Kidney glomerular epithelial cell (primary cell): ENCODE data around the gene MMRN2.
"Not testable (repeated sequence)": the region's sequence is repeated elsewhere in the genome, so short reads cannot be mapped to it uniquely, and the experiment has no call there.

Experiments
- DNase-seq: peaks from one replicate; lab custom pipeline; 2025; lab: John Stamatoyannopoulos, UW

MMRN2 gene

DNA sequence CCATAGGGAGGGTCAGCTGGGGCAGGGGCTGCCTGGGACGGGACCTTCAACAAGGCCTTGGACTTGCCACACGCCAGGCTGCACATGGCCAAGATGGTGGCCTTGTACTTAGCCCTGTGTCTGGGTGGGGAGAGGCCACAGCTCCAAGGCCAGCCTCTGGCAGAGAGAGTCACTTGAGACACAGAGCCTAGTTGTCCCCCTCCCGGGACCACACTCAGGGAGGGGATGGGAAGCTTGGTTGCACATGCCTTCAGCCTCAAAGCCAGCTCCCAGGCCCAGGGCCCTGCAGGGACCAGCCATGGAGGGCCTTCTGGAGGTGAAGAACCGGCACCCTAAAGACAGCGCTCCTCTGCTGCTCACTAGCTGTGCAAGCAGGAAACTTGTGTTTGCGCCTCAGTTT is 16.7 kb downstream of the MMRN2 start:
- DNase-seq: no peak

DNA sequence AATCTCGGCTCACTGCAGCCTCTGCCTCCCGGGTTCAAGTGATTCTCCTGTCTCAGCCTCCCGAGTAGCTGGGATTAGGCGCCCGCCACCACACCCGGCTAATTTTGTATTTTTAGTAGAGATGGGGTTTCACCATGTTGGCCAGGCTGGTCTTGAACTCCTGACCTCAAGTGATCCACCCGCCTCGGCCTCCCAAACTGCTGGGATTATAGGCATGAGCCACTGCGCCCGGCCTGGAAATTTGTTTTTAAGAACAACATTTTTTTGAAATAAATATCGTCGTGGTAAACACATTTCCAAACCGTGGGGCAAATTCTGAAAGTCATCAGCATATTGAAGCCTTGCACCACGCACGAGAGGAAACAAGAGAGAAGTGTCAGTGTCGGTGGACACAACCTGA is 17.3 kb downstream of the MMRN2 start:
- not testable (repeated sequence) for DNase-seq

DNA sequence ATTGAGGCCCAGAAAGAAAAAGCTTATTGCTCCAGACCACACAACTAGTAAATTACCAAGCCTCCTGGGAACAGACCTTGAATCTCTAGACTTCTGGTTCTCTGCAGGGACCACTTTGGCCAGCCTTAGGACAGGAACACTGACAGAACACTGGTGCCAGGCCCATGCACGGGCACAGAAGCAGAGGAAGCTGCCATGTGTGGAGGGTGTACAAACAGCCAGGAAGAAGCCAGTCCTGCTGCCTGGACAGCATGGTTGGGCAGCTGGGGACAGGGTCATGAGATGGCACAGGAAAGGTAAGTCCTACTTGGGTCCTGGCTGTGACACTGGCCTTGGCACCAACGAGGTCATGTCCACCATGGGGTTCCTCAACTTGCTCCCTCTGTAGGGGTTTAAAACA is 19.2 kb downstream of the MMRN2 start:
- DNase-seq: no peak

GRCh38 chr10:86937502-86938154 is 19.8 kb downstream of the MMRN2 start:
- no peak for DNase-seq

DNA sequence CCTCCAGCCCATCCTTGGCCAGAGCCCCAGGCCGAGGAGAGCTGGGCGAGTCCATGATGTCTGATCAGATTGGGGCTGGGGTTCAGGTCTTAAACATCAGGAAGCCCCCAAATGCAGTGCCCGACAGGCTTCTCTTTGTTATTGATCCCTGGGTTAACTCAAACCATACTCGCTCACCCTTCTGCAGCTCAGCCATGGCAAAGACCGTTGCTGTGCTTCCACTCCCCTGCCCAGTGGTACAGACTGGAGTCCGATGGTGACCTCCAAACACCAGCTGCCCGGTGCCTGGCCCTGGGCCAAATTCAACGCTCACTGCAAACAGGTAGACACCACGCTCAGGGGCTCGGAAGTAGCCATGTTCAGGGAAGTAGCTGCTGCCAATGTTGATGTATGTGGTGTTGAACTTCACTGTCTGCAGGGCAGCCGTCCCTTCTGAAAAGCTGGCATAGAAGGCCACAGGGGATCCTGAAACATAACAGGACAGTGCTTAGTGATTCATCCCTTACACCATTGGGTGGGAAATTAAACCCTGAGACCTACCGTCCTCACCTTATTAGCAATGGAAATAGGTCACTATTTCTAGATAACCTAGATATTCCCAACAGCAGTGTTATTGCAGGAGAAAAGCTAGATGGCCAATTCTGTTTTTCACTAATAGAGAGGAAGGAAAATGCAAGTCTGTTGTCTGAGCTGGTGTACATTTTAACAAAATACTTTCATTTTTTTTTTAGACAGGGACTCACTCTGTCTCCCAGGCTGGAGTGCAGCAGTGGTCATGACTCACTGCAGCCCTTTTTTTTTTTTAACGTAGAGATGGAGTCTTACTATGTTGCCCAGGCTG is 20.5 kb downstream of the MMRN2 start:
- DNase-seq: no peak

- DNase-seq: not testable (repeated sequence)
Measured at GRCh38 chr10:86934162-86934711, 23.2 kb downstream of the MMRN2 start.

DNA sequence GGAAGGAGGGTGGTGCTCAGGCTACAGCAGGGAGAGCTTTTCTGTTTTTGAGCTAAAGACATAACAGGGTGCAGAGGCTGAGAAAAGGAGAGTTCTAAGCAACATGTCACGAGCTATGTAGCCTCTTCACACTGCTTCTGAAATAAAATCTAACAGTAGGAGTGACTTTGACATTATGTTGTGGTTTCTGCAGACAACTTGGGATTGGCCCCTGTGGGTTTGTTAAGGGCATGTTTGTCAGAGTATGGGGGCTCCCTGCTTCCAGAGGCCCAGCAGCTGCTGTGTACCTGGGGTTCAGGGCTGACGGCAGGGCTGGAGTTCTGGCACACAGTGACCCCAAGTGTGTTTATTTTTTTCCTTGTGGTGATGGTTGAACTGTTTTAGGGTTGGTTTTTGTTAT is 24.7 kb downstream of the MMRN2 start:
- DNase-seq: no peak

DNA sequence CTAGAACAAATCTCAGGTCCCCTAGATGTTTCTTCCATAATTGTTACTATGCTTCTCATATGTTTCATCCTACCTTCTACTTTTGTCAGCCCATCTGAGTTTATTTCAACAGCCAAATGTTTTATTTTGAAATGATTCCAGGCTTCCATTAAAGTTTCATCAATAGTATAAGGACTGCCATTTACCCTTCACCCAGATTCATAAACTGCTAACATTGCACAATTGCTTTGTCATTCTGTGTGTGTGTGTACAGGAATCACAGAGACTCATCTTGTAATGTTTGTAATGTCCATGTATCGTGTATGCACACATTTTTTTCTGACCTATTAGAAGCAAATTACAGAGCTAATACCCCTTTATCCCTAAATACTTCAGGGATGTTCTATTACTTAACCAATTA is 25.5 kb downstream of the MMRN2 start:
- DNase-seq: no peak

DNA sequence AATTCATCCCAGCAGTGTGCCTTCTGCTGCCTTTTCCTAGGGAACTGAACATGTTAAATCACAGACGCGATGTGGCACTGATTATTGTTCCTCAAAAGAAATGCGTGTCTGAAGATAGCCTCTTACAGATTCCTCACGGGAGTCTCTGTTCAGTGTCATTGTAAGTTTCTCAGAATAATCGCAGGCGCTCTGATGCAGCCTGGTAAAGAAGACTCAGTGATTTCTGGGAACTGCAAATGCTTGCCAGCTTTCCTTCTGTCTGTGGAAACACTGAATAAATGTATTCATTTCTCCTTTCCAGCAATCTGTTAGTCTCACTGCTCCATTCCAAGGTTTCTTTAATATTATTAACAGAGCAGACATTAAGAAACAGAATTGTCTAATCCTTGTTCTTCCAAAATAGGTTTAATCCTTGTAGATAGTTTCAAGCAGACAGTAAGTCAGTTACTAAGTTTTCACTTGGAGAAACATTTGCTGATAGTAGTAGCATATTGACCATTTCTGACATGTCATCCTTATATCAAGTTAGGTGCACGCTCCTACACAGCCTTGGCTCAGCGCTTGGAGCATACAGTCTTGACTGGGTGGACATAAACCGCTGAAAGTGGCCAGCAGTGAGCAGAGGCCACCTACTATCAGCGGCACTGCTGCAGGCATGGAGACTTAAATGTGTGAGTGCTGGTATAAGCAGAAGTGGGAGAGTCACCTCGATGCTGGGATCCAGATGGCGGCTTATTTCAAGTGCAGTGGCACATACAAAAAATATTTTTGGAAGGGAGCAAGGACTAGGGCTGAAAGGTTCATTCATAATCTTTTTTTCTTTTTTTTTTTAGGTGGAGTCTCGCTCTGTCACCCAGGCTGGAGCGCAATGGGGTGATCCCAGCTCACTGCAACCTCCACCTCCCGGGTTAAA is 27.7 kb downstream of the MMRN2 start:
- DNase-seq: no peak

- no peak for DNase-seq
Measured at GRCh38 chr10:86922553-86922961, 34.9 kb downstream of the MMRN2 start.

GRCh38 chr10:86918022-86918471 is 39.4 kb downstream of the MMRN2 start:
- no peak for DNase-seq

GRCh38 chr10:86914734-86915133 is 42.7 kb downstream of the MMRN2 start:
- no peak for DNase-seq

DNA sequence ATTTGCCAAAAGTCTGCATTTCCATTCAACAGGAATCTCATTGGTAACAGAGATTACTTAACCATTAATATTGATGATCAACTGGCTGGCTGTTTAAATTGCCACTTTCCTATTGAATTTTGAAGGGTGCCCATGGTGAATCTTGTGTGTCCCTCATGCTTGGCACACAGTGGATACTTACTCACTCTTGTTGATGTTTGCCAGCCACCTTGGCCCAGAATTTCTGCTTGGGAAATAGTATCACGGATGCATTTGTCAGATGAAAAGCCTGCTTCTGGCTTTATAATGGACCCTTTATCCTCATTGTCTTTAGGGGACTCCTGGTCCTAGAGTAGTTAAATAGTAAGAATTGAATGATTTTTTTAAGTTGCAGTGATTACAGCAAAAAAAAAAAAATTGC is 52.0 kb downstream of the MMRN2 start:
- DNase-seq: no peak

- no peak for DNase-seq
Measured at GRCh38 chr10:86904600-86904999, 52.8 kb downstream of the MMRN2 start.

DNA sequence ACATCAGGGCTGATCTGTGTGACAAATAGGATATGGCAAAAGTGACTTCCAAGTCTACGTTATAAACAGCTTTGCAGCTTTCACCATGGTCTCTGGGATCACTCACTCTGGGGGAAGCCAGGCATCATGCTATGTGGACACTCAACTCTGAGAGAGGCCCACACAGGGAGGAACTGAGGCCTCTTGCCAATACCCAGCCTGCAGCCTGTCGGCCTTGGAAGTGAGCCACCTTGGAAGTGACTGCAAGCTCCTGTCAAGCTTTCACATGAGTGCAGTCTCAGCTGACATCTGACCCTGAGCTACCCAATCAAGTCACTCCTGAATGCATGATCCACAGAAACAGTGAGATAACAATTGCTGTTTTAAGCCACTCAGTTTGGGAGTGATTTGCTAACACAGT is 56.5 kb downstream of the MMRN2 start:
- no peak for DNase-seq

DNA sequence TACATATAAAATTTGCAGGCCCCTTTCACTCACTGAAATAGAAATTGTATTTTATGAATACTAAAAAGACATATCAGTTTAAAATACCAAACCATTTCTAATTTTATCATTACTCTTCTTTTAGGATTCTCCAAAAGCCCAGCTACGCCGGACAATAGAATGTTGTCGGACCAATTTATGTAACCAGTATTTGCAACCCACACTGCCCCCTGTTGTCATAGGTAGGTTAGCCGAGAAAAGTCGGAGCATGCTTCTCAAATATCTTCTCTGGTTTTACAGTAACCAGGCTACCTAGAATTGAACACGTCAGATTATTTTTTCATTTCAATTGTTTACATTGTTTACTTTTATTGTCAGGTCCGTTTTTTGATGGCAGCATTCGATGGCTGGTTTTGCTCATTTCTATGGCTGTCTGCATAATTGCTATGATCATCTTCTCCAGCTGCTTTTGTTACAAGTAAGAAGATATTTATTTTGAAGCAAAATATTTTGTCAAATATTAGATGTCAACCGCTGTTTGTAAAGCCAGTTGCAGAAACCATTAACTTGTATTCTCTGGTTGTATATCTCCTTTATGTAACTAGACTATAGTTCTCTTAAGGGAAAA is 57.6 kb downstream of the MMRN2 start:
- peak; percentile 74 for DNase-seq

DNA sequence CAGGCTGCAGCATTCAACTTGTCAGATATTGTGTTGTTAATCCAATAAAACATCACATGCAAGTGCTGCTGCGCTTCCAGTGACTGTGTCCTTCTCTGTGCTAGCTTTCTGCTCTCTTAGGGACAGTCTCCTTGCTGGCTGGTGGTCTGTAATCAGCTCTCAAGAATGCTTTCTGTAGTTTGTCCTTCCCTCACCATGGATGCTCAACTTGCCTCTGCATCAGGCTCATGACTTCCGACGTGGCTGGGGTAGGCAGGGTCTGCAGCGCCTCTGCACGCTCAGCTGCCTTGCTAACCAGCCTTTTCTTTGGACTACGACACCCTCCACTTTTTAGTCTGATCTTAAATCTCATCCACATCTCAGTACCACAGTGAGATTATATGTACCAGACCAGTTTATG is 58.3 kb downstream of the MMRN2 start:
- DNase-seq: no peak

DNA sequence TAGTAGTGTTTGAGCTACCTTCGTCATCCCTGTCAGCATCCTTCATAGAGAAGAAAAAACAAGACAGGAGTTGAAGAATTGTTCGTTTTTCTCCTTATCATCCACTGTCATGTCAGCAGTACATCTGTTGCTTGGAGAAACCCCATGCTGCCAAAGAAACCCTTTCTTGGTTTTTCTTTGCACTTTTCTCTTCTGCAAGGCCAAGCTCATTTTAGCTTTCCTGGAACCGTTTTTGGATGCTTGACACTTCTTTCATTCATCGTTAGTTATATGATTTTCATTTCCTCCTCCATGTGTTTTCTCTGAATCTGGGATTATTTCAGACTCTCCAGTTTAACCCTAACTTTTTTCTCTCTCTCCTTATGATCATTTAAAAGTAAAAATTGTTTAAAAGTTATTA is 58.9 kb downstream of the MMRN2 start:
- DNase-seq: no peak

DNA sequence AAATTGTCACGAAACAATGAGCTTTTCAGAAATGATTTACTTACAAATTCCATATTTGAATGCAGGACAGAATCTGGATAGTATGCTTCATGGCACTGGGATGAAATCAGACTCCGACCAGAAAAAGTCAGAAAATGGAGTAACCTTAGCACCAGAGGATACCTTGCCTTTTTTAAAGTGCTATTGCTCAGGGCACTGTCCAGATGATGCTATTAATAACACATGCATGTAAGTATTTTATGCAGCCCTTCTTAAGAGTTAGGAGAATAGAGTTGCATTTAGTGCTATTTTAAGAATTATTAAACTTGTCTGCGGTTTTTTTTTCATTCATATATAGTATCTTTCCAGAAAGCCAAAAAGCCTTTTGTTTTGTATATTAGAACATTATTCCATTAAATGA is 67.4 kb downstream of the MMRN2 start:
- no peak for DNase-seq

DNA sequence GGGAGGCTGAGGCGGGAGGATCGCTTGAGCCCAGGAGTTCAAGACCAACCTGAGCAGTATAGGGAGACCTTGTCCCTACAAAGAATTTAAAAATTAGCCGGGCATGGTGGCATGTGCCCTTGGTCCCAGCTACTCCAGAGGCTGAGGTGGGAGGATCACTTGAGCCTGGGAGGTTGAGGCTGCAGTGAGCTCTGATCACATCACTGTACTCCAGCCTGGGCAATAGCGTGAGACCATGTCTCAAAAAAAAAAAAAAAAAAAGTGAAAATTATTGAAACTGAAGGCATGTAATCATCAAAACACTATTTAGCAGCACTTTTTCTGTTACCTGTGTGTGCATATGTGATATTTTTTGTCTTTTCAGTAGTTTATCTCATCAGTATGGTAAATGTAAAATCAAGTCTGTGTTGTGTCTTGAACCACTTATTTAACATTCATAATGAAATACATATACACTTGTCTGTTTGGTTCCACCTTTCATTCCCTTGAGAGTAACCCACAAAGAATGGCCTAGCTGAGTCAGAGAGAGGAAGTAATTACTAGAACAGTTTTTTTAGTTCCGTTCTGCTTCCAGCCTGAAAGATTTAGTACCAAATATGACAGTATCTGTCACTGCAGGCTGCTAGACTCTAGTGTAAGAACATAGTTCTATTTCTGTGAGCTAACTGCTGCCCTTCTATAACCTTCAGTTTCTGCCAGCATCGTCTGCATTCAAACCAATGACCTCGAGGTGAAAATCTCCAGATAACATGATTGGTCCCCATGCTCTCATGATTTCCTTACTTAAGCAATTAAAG is 68.6 kb downstream of the MMRN2 start:
- DNase-seq: peak; percentile 28
